NCI-H526 (cell line): ENCODE data around the gene DNAJC21.
"Not testable (repeated sequence)": the region's sequence is repeated elsewhere in the genome, so short reads cannot be mapped to it uniquely, and the experiment has no call there.

ENCODE experiments used
- DNase-seq, 2 experiments: peaks; one replicate each; lab custom pipeline; 2025; lab: John Stamatoyannopoulos, UW

DNAJC21 gene

GRCh38 chr5:34923694-34924461 lies 5.5 kb upstream of the DNAJC21 start:
- no peak for DNase-seq

- DNase-seq: no peak
Observed at GRCh38 chr5:34924462-34924765, 4.9 kb upstream of the DNAJC21 start.

- DNase-seq: no peak
Observed at GRCh38 chr5:34926318-34926888, 3.0 kb upstream of the DNAJC21 start.

GRCh38 chr5:34927785-34928184 lies 1.6 kb upstream of the DNAJC21 start:
- no peak for DNase-seq

- DNase-seq: no peak
Observed at GRCh38 chr5:34928267-34928666, 1.1 kb upstream of the DNAJC21 start.

GRCh38 chr5:34929720-34930461 lies 532 bp downstream of the DNAJC21 start:
- DNase-seq: peak; percentile 74 to 94

GRCh38 chr5:34930462-34930844 lies 1.1 kb downstream of the DNAJC21 start:
- no peak for DNase-seq

- DNase-seq: no peak
Observed at GRCh38 chr5:34930870-34931269, 1.5 kb downstream of the DNAJC21 start.

- DNase-seq: no peak
Observed at GRCh38 chr5:34932947-34933346, 3.6 kb downstream of the DNAJC21 start.

- no peak for DNase-seq
Observed at GRCh38 chr5:34941936-34942335, 12.6 kb downstream of the DNAJC21 start.

- DNase-seq: no peak
Observed at GRCh38 chr5:34944044-34944443, 14.7 kb downstream of the DNAJC21 start.

- no peak for DNase-seq
Observed at GRCh38 chr5:34944460-34945047, 15.2 kb downstream of the DNAJC21 start.

GRCh38 chr5:34957321-34957720 lies 28.0 kb downstream of the DNAJC21 start:
- no peak for DNase-seq

GRCh38 chr5:34957857-34958690 lies 28.7 kb downstream of the DNAJC21 start:
- DNase-seq: peak; percentile 9 to 59

GRCh38 chr5:34959323-34959722 lies 30.0 kb downstream of the DNAJC21 start:
- DNase-seq: no peak

- DNase-seq: no peak
Observed at GRCh38 chr5:34967540-34967939, 38.2 kb downstream of the DNAJC21 start.

GRCh38 chr5:34968258-34968657 lies 38.9 kb downstream of the DNAJC21 start:
- no peak for DNase-seq

GRCh38 chr5:34970552-34970951 lies 41.2 kb downstream of the DNAJC21 start:
- DNase-seq: no peak

- not testable (repeated sequence) for DNase-seq
Observed at GRCh38 chr5:34971655-34972054, 42.3 kb downstream of the DNAJC21 start.

GRCh38 chr5:34976347-34976746 lies 47.0 kb downstream of the DNAJC21 start:
- no peak for DNase-seq

GRCh38 chr5:34977934-34978613 lies 48.7 kb downstream of the DNAJC21 start:
- no peak for DNase-seq
